MCF 10A (cell line): ENCODE results near the gene WWOX. TPM values are rescaled to one million over a fixed set of nuclear protein-coding genes. Genes with fewer than 3 reads are reported as not detected.

Source experiments
- BruUV-seq: library from RNA; stranded (reverse); fragments of 400-500 nt; replicated peaks from 2 replicates; lab custom pipeline; 2021; lab: Mats Ljungman, UMichigan
- CTCF ChIA-PET: fragments of 300-600 bp; sonication (Branson Sonifier 250); formaldehyde crosslinking; extraction: SDS; loops from one replicate; lab custom pipeline; 2021; ENCODE audit warnings: antibody characterized with exemption, inconsistent platforms; lab: Yijun Ruan, JAX
- POLR2A ChIA-PET: fragments of 300-600, 350-650 bp; sonication (Branson Sonifier 250); formaldehyde crosslinking; extraction: SDS; loops from one replicate; lab custom pipeline; 2020; ENCODE audit warnings: antibody characterized with exemption, inconsistent platforms; lab: Yijun Ruan, JAX
- DNase-seq: peaks from one replicate; pipeline ENCODE4 v3.0.0-alpha.2; 2018; ENCODE audit not compliant: unreplicated experiment
- H3K27ac Mint-ChIP-seq: one replicate; pipeline ENCODE4 v1.8.0; 2022; ENCODE audit warnings: mild to moderate bottlenecking, low read depth, mixed read lengths; ENCODE audit not compliant: unreplicated experiment
- H3K27me3 Mint-ChIP-seq: one replicate; pipeline ENCODE4 v1.8.0; 2022; ENCODE audit warnings: mixed read lengths; ENCODE audit not compliant: insufficient read depth, unreplicated experiment
- H3K36me3 Mint-ChIP-seq: one replicate; pipeline ENCODE4 v1.8.0; 2022; ENCODE audit warnings: mild to moderate bottlenecking, moderate library complexity, mixed read lengths; ENCODE audit not compliant: insufficient read depth, unreplicated experiment
- H3K4me1 Mint-ChIP-seq: one replicate; pipeline ENCODE4 v1.8.0; 2022; ENCODE audit warnings: mixed read lengths; ENCODE audit not compliant: insufficient read depth, unreplicated experiment
- H3K4me3 Mint-ChIP-seq: one replicate; pipeline ENCODE4 v1.8.0; 2022; ENCODE audit warnings: mild to moderate bottlenecking, moderate library complexity, mixed read lengths; ENCODE audit not compliant: unreplicated experiment
- H3K9me3 Mint-ChIP-seq: one replicate; pipeline ENCODE4 v1.8.0; 2022; ENCODE audit warnings: mixed read lengths; ENCODE audit not compliant: unreplicated experiment
- CTCF ChIP-seq: fragments of 200-600 bp; IDR thresholded peaks from one replicate; pipeline ENCODE4 v1.8.0; 2022; ENCODE audit warnings: antibody characterized with exemption, mild to moderate bottlenecking; ENCODE audit not compliant: unreplicated experiment
- intact Hi-C: fragments of 100-400 bp; cut with micrococcal nuclease; formaldehyde crosslinking; loops from 2 replicates; pipeline ENCODE4 v1.14.1; 2022
- total RNA-seq: library from RNA; stranded (reverse); gene quantifications from 2 replicates; pipeline ENCODE4 v1.2.3, GENCODE V29; 2022

WWOX gene
- total RNA-seq, 1 experiment from 2014 or later, result 18.1 TPM

GRCh38 chr16:78310196-78310595 is 210.7 kb downstream of the WWOX start:
- Mint-ChIP-seq H3K27me3 (no peaks in the 10 kb centered on the region), H3K27ac (no peak overlapping the region), H3K9me3 (no peaks in the 10 kb centered on the region), H3K4me1 (no peaks in the 10 kb centered on the region), H3K36me3 (no peaks in the 10 kb centered on the region), H3K4me3 (no peak overlapping the region)
- ChIA-PET POLR2A (no interaction called here), CTCF (interaction anchor here (0.7 to 1.3 kb wide), 2 partner anchors 9 to 14 kb away, joined by 3 to 4 read pairs; no protein-coding TSS in a partner anchor)
- intact Hi-C loops, result no loop called here
- no peak for TF ChIP-seq CTCF
- no TSS peak for BruUV-seq
- DNase-seq, result no peak

GRCh38 chr16:78310990-78311561 is 211.6 kb downstream of the WWOX start:
- no TSS peak for BruUV-seq
- H3K4me1 Mint-ChIP-seq, result no peaks in the 10 kb centered on the region
- no peak overlapping the region for H3K27ac Mint-ChIP-seq
- ChIA-PET POLR2A (no interaction called here), CTCF (interaction anchor here (0.5 to 1.3 kb wide), 2 partner anchors 10 to 249 kb away, joined by 3 to 4 read pairs; no protein-coding TSS in a partner anchor)
- H3K4me3 Mint-ChIP-seq, result no peak overlapping the region
- intact Hi-C loops, result no loop called here
- H3K9me3 Mint-ChIP-seq, result no peaks in the 10 kb centered on the region
- no peak for DNase-seq
- no peak for TF ChIP-seq CTCF
- H3K36me3 Mint-ChIP-seq, result no peaks in the 10 kb centered on the region
- no peaks in the 10 kb centered on the region for H3K27me3 Mint-ChIP-seq

GRCh38 chr16:78311831-78312230 is 212.4 kb downstream of the WWOX start:
- DNase-seq, result no peak
- H3K27me3 Mint-ChIP-seq, result no peaks in the 10 kb centered on the region
- no peak overlapping the region for H3K27ac Mint-ChIP-seq
- no peaks in the 10 kb centered on the region for H3K9me3 Mint-ChIP-seq
- POLR2A ChIA-PET, result no interaction called here
- no peaks in the 10 kb centered on the region for H3K4me1 Mint-ChIP-seq
- CTCF ChIA-PET, result interaction anchor here (0.6 kb wide), 2 partner anchors 42 to 109 kb away, joined by 3 to 5 read pairs; no protein-coding TSS in a partner anchor
- no peaks in the 10 kb centered on the region for H3K36me3 Mint-ChIP-seq
- intact Hi-C loops, result no loop called here
- no peak for TF ChIP-seq CTCF
- H3K4me3 Mint-ChIP-seq, result no peak overlapping the region
- no TSS peak for BruUV-seq

GRCh38 chr16:78317564-78318240 is 218.2 kb downstream of the WWOX start:
- TF ChIP-seq CTCF, result no peak
- ChIA-PET POLR2A (no interaction called here), CTCF (no interaction called here)
- no peak for DNase-seq
- Mint-ChIP-seq H3K36me3 (no peaks in the 10 kb centered on the region), H3K27ac (no peak overlapping the region), H3K4me3 (no peak overlapping the region), H3K27me3 (no peaks in the 10 kb centered on the region), H3K9me3 (no peaks in the 10 kb centered on the region), H3K4me1 (no peaks in the 10 kb centered on the region)
- no TSS peak for BruUV-seq
- intact Hi-C loops, result no loop called here
